GM18861 (cell line): ENCODE results near the gene SEMA6B.

ENCODE experiments used
- ATAC-seq: cut with Tn5 transposase; IDR thresholded peaks from one replicate; pipeline ENCODE4 v1.9.1; 2021; ENCODE audit not compliant: unreplicated experiment

Gene SEMA6B

DNA sequence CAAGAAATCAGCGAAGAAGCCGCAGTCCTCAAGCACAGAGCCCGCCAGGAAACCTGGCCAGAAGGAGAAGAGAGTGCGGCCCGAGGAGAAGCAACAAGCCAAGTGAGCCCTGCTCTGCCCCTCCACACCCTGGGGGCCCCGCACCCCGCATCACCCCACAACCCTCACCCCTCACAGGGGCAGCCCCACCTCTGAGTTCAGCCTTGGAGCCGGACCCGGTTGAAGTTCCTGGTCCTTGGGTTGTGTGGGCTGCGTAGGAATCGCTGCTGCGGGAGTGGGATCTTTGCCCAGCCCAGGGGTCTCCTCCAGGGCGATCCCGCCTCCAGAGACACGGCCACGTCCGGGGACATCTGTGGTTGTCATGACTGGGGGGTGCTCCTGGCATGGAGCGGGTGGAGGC lies 63.2 kb downstream of the SEMA6B start:
- ATAC-seq = no peak

DNA sequence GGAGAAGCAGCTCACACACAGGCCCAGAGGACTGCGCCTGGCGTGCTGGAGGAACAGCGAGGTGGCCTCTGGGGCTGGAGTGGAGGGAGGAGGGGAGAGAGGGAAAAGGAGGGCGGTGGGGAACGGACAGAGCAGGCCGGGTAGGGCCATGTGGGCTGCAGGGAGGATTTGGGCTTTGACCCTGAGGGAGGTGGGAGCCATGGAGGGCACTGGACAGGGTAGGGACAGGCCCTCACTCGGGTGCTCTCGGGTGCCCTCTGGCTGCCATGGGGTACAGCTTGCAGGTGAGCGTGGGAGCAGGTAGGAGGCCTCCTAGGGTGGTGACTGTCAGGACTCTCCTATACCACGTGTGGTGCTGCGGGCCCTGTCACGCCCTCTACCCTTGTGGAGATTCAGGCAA lies 64.0 kb downstream of the SEMA6B start:
- ATAC-seq = no peak

DNA sequence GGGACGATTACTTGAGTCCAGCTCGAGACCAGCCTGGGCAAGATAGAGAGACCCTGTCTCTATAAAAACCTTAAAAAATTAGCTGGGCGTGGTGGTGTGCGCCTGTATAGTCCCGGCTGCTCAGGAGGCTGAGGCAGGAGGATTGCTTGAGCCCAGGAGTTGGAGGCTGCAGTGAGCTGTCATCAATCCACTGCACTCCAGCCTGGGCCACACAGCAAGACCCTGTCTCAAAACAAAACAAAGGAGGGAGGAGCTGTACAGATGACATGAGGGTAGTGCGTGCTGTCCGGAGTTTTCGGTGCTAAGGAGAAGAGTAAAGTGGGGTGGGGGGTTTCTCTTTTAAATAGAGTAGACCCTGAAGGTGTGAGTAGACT lies 64.8 kb downstream of the SEMA6B start:
- ATAC-seq = no peak

DNA sequence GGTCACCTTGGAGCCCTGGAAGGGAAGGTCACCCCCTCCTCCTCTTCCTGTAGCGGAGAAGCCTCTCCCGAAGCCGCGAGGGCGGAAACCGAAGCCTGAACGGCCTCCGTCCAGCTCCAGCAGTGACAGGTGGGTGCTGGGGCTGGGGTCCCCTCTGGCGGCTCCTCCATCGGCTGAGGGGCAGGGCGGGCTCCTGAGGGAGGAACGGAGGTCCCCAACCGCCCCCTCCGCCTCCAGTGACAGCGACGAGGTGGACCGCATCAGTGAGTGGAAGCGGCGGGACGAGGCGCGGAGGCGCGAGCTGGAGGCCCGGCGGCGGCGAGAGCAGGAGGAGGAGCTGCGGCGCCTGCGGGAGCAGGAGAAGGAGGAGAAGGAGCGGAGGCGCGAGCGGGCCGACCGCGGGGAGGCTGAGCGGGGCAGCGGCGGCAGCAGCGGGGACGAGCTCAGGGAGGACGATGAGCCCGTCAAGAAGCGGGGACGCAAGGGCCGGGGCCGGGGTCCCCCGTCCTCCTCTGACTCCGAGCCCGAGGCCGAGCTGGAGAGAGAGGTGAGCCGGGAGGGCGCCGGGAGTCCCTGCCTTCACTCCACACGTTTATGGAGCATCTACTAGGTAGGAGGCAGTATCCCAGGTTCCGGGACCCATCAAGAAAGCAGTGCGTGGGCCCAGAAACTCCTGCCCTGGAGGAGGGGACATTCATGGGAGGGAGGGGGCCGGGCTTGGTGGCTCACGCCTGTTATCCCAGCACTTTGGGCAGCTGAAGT lies 65.4 kb downstream of the SEMA6B start:
- ATAC-seq = no peak

DNA sequence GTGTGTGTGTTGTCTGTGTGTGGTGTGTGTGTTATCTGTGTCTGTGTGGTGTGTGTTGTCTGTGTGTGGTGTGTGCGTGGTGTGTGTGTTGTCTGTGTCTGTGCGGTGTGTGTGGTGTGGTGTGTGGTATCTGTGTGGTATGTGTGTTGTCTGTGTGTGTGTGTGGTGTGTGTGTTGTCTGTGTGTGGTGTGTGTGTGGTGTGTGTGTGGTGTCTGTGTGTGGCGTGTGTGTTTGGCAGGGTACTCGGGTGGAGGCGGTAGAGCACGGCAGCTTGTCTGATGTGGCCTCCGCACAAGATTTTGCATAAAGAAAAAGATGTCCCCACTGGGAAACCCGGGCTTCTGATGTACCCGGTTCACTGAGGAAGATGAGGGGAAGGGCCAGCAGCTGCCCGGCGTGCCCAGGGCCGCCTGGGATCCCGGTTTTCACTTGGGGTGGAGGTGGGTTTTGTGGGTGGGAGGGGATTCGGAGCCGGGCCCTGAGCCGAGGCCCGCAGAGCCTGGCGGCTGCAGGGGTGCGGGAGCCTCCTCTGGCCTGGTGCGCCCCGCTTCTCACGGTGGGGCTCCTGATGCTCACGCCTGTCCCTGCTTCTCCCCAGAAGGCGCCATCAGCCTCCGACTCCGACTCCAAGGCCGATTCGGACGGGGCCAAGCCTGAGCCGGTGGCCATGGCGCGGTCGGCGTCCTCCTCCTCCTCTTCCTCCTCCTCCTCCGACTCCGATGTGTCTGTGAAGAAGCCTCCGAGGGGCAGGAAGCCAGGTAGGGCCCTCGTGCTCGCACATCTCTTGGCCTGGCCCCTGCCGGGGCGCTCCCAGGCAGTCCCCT lies 66.2 kb downstream of the SEMA6B start:
- no peak for ATAC-seq
